Measurements from ENCODE around the gene SETD7.

The SETD7 gene

GRCh38 chr4:139488442-139488841, 67.6 kb downstream of the SETD7 start:
- no peak for TF ChIP-seq FOXP2 (optimal IDR thresholded peaks at IDR 0.05; ENCODE audit: control extremely low read depth, extremely low read length, insufficient read depth)
- no peak for TF ChIP-seq EZH2 (IDR thresholded peaks at IDR 0.05)
- TF ChIP-seq POLR2AphosphoS5 (IDR thresholded peaks at IDR 0.05; ENCODE audit: borderline replicate concordance, low read depth, low read length) = no peak
- Histone ChIP-seq H3K9me3 (ENCODE audit: low read depth, low read length) (no peaks in the 10 kb centered on the region), H3K4me3 (no peak overlapping the region), H3K9ac (ENCODE audit: insufficient read length) (no peak overlapping the region), H3K27ac (no peak overlapping the region), H3K36me3 (ENCODE audit: insufficient read depth, low read length) (no peaks in the 10 kb centered on the region)
- DNase-seq (ENCODE audit: low read depth, low spot score) = no peak

DNA sequence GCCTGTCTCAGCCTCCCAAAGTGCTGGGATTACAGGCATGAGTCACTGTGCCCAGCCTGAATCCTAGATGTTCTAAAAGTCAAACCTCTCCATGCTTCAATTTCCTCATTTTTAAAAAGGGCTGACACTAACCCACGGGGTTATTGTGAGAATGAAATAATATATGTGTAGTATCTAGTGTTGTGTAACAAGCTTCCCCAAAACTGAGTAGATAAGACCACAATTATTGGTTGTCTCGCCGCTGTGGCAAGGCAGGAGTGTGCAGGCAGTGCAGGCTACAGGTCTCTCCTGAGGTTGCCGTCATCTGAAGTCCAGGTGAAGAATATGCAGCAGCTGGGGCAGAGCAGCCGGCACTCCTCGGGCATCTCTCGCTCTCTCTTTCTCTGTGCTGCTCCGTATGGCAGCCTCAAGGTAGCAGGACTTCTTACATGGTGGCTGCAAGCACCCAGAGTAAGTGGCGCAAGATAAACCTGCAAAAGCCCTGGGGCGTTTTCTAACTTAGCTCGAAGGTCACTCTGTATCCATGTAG, 71.2 kb downstream of the SETD7 start:
- H3K9ac ChIP-seq (ENCODE audit: insufficient read length) = no peak overlapping the region
- H3K9me3 ChIP-seq (ENCODE audit: low read depth, low read length) = no peaks in the 10 kb centered on the region
- no peak overlapping the region for H3K27ac ChIP-seq
- DNase-seq (ENCODE audit: low read depth, low spot score) = no peak
- TF ChIP-seq EZH2 (IDR thresholded peaks at IDR 0.05) (no peak), POLR2AphosphoS5 (IDR thresholded peaks at IDR 0.05; ENCODE audit: borderline replicate concordance, low read depth, low read length) (no peak), FOXP2 (optimal IDR thresholded peaks at IDR 0.05; ENCODE audit: control extremely low read depth, extremely low read length, insufficient read depth) (no peak)
- no peaks in the 10 kb centered on the region for H3K36me3 ChIP-seq (ENCODE audit: insufficient read depth, low read length)
- no peak overlapping the region for H3K4me3 ChIP-seq

- TF ChIP-seq POLR2AphosphoS5 (IDR thresholded peaks at IDR 0.05; ENCODE audit: borderline replicate concordance, low read depth, low read length) (no peak), EZH2 (IDR thresholded peaks at IDR 0.05) (no peak), FOXP2 (optimal IDR thresholded peaks at IDR 0.05; ENCODE audit: control extremely low read depth, extremely low read length, insufficient read depth) (no peak)
- DNase-seq (ENCODE audit: low read depth, low spot score) = no peak
- H3K9me3 ChIP-seq (ENCODE audit: low read depth, low read length) = no peaks in the 10 kb centered on the region
- no peak overlapping the region for H3K9ac ChIP-seq (ENCODE audit: insufficient read length)
- no peak overlapping the region for H3K27ac ChIP-seq
- no peak overlapping the region for H3K4me3 ChIP-seq
- no peaks in the 10 kb centered on the region for H3K36me3 ChIP-seq (ENCODE audit: insufficient read depth, low read length)
Measured at GRCh38 chr4:139483000-139483399, 73.0 kb downstream of the SETD7 start.

- no peak overlapping the region for H3K9ac ChIP-seq (ENCODE audit: insufficient read length)
- H3K36me3 ChIP-seq (ENCODE audit: insufficient read depth, low read length) = no peaks in the 10 kb centered on the region
- H3K27ac ChIP-seq = no peak overlapping the region
- no peaks in the 10 kb centered on the region for H3K9me3 ChIP-seq (ENCODE audit: low read depth, low read length)
- no peak overlapping the region for H3K4me3 ChIP-seq
- TF ChIP-seq FOXP2 (optimal IDR thresholded peaks at IDR 0.05; ENCODE audit: control extremely low read depth, extremely low read length, insufficient read depth) = no peak
- no peak for DNase-seq (ENCODE audit: low read depth, low spot score)
Measured at GRCh38 chr4:139481465-139481864, 74.6 kb downstream of the SETD7 start.

DNA sequence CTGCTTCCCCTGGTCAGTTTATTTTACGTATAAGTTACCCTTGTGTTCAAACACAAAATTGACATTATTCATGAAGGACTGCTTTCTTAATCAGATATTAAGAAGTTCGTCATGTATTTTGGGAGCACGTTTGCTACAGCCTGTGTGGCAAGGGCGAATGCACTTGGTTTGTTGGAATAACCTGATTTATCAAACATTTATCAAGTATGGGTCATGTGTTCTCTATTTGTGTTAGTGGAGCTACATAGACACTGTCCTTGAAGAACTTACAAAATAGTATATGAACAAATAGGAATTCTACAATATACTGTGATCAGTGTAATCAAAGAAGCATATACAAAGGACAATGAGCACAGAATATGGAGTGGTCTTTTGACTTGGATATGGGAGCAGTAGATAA, 79.7 kb downstream of the SETD7 start:
- peaks cover 21% of the 10 kb centered on the region for H3K36me3 ChIP-seq (ENCODE audit: insufficient read depth, low read length)
- no peak overlapping the region for H3K4me3 ChIP-seq
- peaks cover 3% of the 10 kb centered on the region; the same call in 1 of the 2 replicates for H3K9me3 ChIP-seq (ENCODE audit: low read depth, low read length)
- H3K27ac ChIP-seq = no peak overlapping the region
- DNase-seq (ENCODE audit: low read depth, low spot score) = no peak
- TF ChIP-seq EZH2 (IDR thresholded peaks at IDR 0.05) = no peak
- TF ChIP-seq FOXP2 (optimal IDR thresholded peaks at IDR 0.05; ENCODE audit: control extremely low read depth, extremely low read length, insufficient read depth) = no peak
- no peak for TF ChIP-seq POLR2AphosphoS5 (IDR thresholded peaks at IDR 0.05; ENCODE audit: borderline replicate concordance, low read depth, low read length)
- H3K9ac ChIP-seq (ENCODE audit: insufficient read length) = no peak overlapping the region

DNA sequence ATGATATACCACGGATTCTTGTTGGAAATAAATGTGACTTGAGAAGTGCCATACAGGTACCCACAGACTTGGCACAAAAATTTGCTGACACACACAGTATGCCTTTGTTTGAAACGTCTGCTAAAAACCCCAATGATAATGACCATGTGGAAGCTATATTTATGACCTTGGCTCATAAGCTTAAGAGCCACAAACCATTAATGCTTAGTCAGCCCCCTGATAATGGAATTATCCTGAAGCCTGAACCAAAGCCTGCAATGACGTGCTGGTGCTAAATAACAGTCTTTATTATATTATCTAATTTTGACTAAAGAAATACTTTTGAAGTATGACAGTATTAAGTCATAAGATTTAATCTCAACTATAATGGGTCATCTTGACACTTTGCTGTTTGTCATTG, 83.2 kb downstream of the SETD7 start:
- H3K36me3 ChIP-seq (ENCODE audit: insufficient read depth, low read length) = peaks cover 21% of the 10 kb centered on the region

GRCh38 chr4:139470997-139471665, 84.9 kb downstream of the SETD7 start:
- Histone ChIP-seq H3K4me3 (no peak overlapping the region), H3K9me3 (ENCODE audit: low read depth, low read length) (peaks cover 6% of the 10 kb centered on the region), H3K36me3 (ENCODE audit: insufficient read depth, low read length) (peaks cover 21% of the 10 kb centered on the region), H3K9ac (ENCODE audit: insufficient read length) (no peak overlapping the region), H3K27ac (no peak overlapping the region)
- DNase-seq (ENCODE audit: low read depth, low spot score) = no peak
- TF ChIP-seq POLR2AphosphoS5 (IDR thresholded peaks at IDR 0.05; ENCODE audit: borderline replicate concordance, low read depth, low read length) (no peak), EZH2 (IDR thresholded peaks at IDR 0.05) (no peak), FOXP2 (optimal IDR thresholded peaks at IDR 0.05; ENCODE audit: control extremely low read depth, extremely low read length, insufficient read depth) (no peak)

More for the DNA sequence above, 83.2 kb downstream of the SETD7 start:
- Histone ChIP-seq H3K9ac (ENCODE audit: insufficient read length) (no peak overlapping the region), H3K9me3 (ENCODE audit: low read depth, low read length) (peaks cover 6% of the 10 kb centered on the region), H3K27ac (no peak overlapping the region), H3K4me3 (no peak overlapping the region)
- TF ChIP-seq POLR2AphosphoS5 (IDR thresholded peaks at IDR 0.05; ENCODE audit: borderline replicate concordance, low read depth, low read length) (no peak), FOXP2 (optimal IDR thresholded peaks at IDR 0.05; ENCODE audit: control extremely low read depth, extremely low read length, insufficient read depth) (no peak), EZH2 (IDR thresholded peaks at IDR 0.05) (no peak)
- DNase-seq (ENCODE audit: low read depth, low spot score) = no peak

DNA sequence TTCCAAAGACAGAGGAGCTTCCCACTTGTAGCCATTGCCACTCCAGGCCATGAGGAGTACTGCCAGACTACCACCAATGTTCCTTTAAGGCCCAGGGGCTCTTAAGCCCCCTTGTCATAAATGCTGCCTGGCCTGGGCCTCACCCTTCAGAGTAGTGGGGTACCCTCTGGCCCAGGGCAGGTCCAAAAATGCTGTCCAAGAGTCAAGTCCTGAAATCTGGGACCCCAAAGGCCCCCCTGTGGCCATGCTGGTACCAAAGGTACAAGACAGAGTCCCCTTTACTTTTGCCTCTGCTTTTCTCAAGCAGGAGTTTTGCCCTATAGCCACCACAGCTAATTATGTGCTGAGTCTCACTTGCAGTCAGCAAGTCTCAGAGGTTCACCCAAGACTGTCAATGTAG, 85.7 kb downstream of the SETD7 start:
- Histone ChIP-seq H3K9me3 (ENCODE audit: low read depth, low read length) (peaks cover 6% of the 10 kb centered on the region), H3K36me3 (ENCODE audit: insufficient read depth, low read length) (peaks cover 21% of the 10 kb centered on the region), H3K4me3 (no peak overlapping the region), H3K9ac (ENCODE audit: insufficient read length) (no peak overlapping the region), H3K27ac (no peak overlapping the region)
- no peak for DNase-seq (ENCODE audit: low read depth, low spot score)
- no peak for TF ChIP-seq EZH2 (IDR thresholded peaks at IDR 0.05)
- TF ChIP-seq POLR2AphosphoS5 (IDR thresholded peaks at IDR 0.05; ENCODE audit: borderline replicate concordance, low read depth, low read length) = no peak
- TF ChIP-seq FOXP2 (optimal IDR thresholded peaks at IDR 0.05; ENCODE audit: control extremely low read depth, extremely low read length, insufficient read depth) = no peak

GRCh38 chr4:139469869-139470268, 86.2 kb downstream of the SETD7 start:
- peaks cover 6% of the 10 kb centered on the region for H3K9me3 ChIP-seq (ENCODE audit: low read depth, low read length)
- H3K36me3 ChIP-seq (ENCODE audit: insufficient read depth, low read length) = peaks cover 21% of the 10 kb centered on the region
- no peak for DNase-seq (ENCODE audit: low read depth, low spot score)
- no peak overlapping the region for H3K4me3 ChIP-seq
- no peak overlapping the region for H3K27ac ChIP-seq
- H3K9ac ChIP-seq (ENCODE audit: insufficient read length) = no peak overlapping the region
- TF ChIP-seq FOXP2 (optimal IDR thresholded peaks at IDR 0.05; ENCODE audit: control extremely low read depth, extremely low read length, insufficient read depth) = no peak
- TF ChIP-seq EZH2 (IDR thresholded peaks at IDR 0.05) = no peak
- no peak for TF ChIP-seq POLR2AphosphoS5 (IDR thresholded peaks at IDR 0.05; ENCODE audit: borderline replicate concordance, low read depth, low read length)
